ENCODE data around the gene PYDC2.

DNA sequence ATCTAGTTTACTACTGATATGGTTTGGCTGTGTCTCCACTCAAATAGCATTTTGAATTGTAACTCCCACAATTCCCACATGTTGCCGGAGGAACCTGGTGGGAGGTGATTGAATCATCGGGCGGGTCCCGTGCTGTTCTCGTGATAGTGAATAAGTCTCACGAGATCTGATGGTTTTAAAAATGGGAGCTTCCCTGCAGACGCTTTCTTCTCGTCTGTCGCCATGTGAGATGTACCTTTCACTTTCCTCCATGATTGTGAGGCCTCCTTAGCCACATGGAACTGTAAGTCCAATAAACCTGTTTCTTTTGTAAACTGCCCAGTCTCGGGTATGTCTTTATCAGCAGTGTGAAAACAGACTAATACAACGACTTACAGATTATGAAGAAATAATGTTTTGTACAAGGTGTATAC, 35.6 kb upstream of the PYDC2 start:
- TF ChIP-seq, protein P1, sequence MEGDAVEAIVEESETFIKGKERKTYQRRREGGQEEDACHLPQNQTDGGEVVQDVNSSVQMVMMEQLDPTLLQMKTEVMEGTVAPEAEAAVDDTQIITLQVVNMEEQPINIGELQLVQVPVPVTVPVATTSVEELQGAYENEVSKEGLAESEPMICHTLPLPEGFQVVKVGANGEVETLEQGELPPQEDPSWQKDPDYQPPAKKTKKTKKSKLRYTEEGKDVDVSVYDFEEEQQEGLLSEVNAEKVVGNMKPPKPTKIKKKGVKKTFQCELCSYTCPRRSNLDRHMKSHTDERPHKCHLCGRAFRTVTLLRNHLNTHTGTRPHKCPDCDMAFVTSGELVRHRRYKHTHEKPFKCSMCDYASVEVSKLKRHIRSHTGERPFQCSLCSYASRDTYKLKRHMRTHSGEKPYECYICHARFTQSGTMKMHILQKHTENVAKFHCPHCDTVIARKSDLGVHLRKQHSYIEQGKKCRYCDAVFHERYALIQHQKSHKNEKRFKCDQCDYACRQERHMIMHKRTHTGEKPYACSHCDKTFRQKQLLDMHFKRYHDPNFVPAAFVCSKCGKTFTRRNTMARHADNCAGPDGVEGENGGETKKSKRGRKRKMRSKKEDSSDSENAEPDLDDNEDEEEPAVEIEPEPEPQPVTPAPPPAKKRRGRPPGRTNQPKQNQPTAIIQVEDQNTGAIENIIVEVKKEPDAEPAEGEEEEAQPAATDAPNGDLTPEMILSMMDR (IDR thresholded peaks at IDR 0.05; ENCODE audit: borderline replicate concordance, extremely low read depth, low read length, poor library complexity, severe bottlenecking) = no peak
- no peak for TF ChIP-seq EZH2 (IDR thresholded peaks at IDR 0.05; ENCODE audit: borderline replicate concordance, low read depth, low read length, severe bottlenecking)
